Trophoblast cell (in vitro differentiated cells and primary cell): ENCODE data around the gene TUBB4A.

Experiments
- DNase-seq, 2 donors: peaks; one replicate each; pipeline ENCODE4 v3.0.0-alpha.2; 2016
- H2AFZ ChIP-seq: 2 replicates; pipeline ENCODE4 v1.6.1; 2013; ENCODE audit warnings: low read length, moderate library complexity, mild to moderate bottlenecking; ENCODE audit not compliant: insufficient read depth, poor library complexity
- H2AK5ac ChIP-seq: 2 replicates; pipeline ENCODE4 v1.6.1; 2013; ENCODE audit warnings: mild to moderate bottlenecking, low read length
- H2BK120ac ChIP-seq: 2 replicates; pipeline ENCODE4 v1.6.1; 2013; ENCODE audit warnings: low read length, mild to moderate bottlenecking, moderate library complexity; ENCODE audit not compliant: insufficient read depth, poor library complexity
- H2BK12ac ChIP-seq: 2 replicates; pipeline ENCODE4 v1.6.1; 2013; ENCODE audit warnings: mild to moderate bottlenecking, low read length, moderate library complexity
- H2BK5ac ChIP-seq: 2 replicates; pipeline ENCODE4 v1.6.1; 2013; ENCODE audit warnings: low read length, low read depth, moderate library complexity, mild to moderate bottlenecking; ENCODE audit not compliant: poor library complexity
- H3K14ac ChIP-seq: 2 replicates; pipeline ENCODE4 v1.6.1; 2013; ENCODE audit warnings: mild to moderate bottlenecking, low read length
- H3K18ac ChIP-seq: 2 replicates; pipeline ENCODE4 v1.6.1; 2013; ENCODE audit warnings: mild to moderate bottlenecking, low read length
- H3K23ac ChIP-seq: 2 replicates; pipeline ENCODE4 v1.6.1; 2013; ENCODE audit warnings: low read length
- H3K27ac ChIP-seq: 2 replicates; pipeline ENCODE4 v1.5.1; 2013; ENCODE audit warnings: low read depth, mild to moderate bottlenecking, inconsistent platforms, low read length, moderate library complexity
- H3K27me3 ChIP-seq: 2 replicates; pipeline ENCODE4 v1.6.1; 2013; ENCODE audit warnings: inconsistent platforms, mild to moderate bottlenecking, low read length, moderate library complexity; ENCODE audit not compliant: insufficient read depth
- H3K36me3 ChIP-seq, 2 experiments: 1 replicate in 1 of 2; 2 replicates in 1 of 2; pipeline ENCODE4 v1.6.1; 2013; ENCODE audit warnings: low read length in 2 of 2, mild to moderate bottlenecking in 2 of 2, moderate library complexity in 1 of 2; ENCODE audit not compliant: insufficient read depth in 2 of 2, control insufficient read depth in 1 of 2
- H3K4ac ChIP-seq: 2 replicates; pipeline ENCODE4 v1.6.1; 2013; ENCODE audit warnings: low read depth, mild to moderate bottlenecking, low read length, moderate library complexity
- H3K4me1 ChIP-seq, 2 experiments: 1 replicate in 1 of 2; 2 replicates in 1 of 2; pipeline ENCODE4 v1.6.1; 2013; ENCODE audit warnings: low read length in 2 of 2, mild to moderate bottlenecking in 2 of 2, moderate library complexity in 1 of 2; ENCODE audit not compliant: insufficient read depth in 2 of 2, control insufficient read depth in 1 of 2
- H3K4me2 ChIP-seq: 2 replicates; pipeline ENCODE4 v1.6.1; 2013; ENCODE audit warnings: inconsistent platforms, mild to moderate bottlenecking, low read length, moderate library complexity
- H3K4me3 ChIP-seq: 2 replicates; pipeline ENCODE4 v1.5.1; 2013; ENCODE audit warnings: mild to moderate bottlenecking, low read depth, low read length, inconsistent platforms
- H3K79me1 ChIP-seq: one replicate; pipeline ENCODE4 v1.6.1; 2013; ENCODE audit warnings: low read length
- H3K79me2 ChIP-seq: 2 replicates; pipeline ENCODE4 v1.6.1; 2013; ENCODE audit warnings: low read length, mild to moderate bottlenecking; ENCODE audit not compliant: control insufficient read depth, insufficient read depth, poor library complexity
- H3K9ac ChIP-seq: 2 replicates; pipeline ENCODE4 v1.6.1; 2013; ENCODE audit warnings: mild to moderate bottlenecking, low read length
- H3K9me3 ChIP-seq: 2 replicates; pipeline ENCODE4 v1.6.1; 2013; ENCODE audit warnings: low read depth, mild to moderate bottlenecking, control low read depth, inconsistent platforms, low read length; ENCODE audit not compliant: insufficient read depth
- H4K12ac ChIP-seq: 2 replicates; pipeline ENCODE4 v1.6.1; 2013; ENCODE audit warnings: low read depth, mild to moderate bottlenecking, low read length, moderate library complexity
- H4K8ac ChIP-seq: 2 replicates; pipeline ENCODE4 v1.6.1; 2013; ENCODE audit warnings: low read depth, mild to moderate bottlenecking, low read length, moderate library complexity
- H4K91ac ChIP-seq: one replicate; pipeline ENCODE4 v1.6.1; 2013; ENCODE audit warnings: low read depth, mild to moderate bottlenecking, low read length, moderate library complexity
- WGBS: extraction: QIAGEN DNeasy Blood & Tissue Kit; methylation state at CpG from one replicate; pipeline ENCODE4 v1.1.7; 2013; ENCODE audit warnings: missing lambda C conversion rate; ENCODE audit not compliant: insufficient read length, insufficient coverage; ENCODE audit errors: extremely low coverage; 5-methylcytosine and 5-hydroxymethylcytosine counted together

TUBB4A gene

GRCh38 chr19:6465663-6466062 lies 36.4 kb downstream of the TUBB4A start:
- H4K12ac ChIP-seq = no peak overlapping the region
- H3K27me3 ChIP-seq = no peaks in the 10 kb centered on the region
- no peak overlapping the region for H4K8ac ChIP-seq
- no peak overlapping the region for H3K4me3 ChIP-seq
- WGBS = no CpG with 5 or more reads among the region's 8 CpGs
- no peak for DNase-seq
- no peak overlapping the region for H3K14ac ChIP-seq
- no peak overlapping the region for H3K23ac ChIP-seq
- H2BK5ac ChIP-seq = no peak overlapping the region
- H3K4me2 ChIP-seq = no peak overlapping the region
- H3K18ac ChIP-seq = no peak overlapping the region
- H3K27ac ChIP-seq = no peak overlapping the region
- no peaks in the 10 kb centered on the region for H3K9me3 ChIP-seq
- H2AK5ac ChIP-seq = no peak overlapping the region
- H3K4ac ChIP-seq = no peak overlapping the region
- peaks cover 3 to 11% of the 10 kb centered on the region in 2 experiments for H3K4me1 ChIP-seq
- peaks cover 6% of the 10 kb centered on the region for H3K79me1 ChIP-seq
- H2BK120ac ChIP-seq = no peak overlapping the region
- H2AFZ ChIP-seq = no peak overlapping the region
- H3K36me3 ChIP-seq = peaks cover 7 to 11% of the 10 kb centered on the region in 2 experiments
- H4K91ac ChIP-seq = no peak overlapping the region
- peaks cover 4% of the 10 kb centered on the region for H3K79me2 ChIP-seq
- H2BK12ac ChIP-seq = no peak overlapping the region
- H3K9ac ChIP-seq = no peak overlapping the region

GRCh38 chr19:6465006-6465405 lies 37.1 kb downstream of the TUBB4A start:
- Histone ChIP-seq H3K9ac (no peak overlapping the region), H3K23ac (no peak overlapping the region), H2AK5ac (no peak overlapping the region), H3K9me3 (no peaks in the 10 kb centered on the region), H2BK120ac (no peak overlapping the region), H3K79me1 (peaks cover 6% of the 10 kb centered on the region), H3K4me2 (peak overlapping the region; percentile 88), H3K79me2 (peaks cover 4% of the 10 kb centered on the region), H3K27me3 (no peaks in the 10 kb centered on the region), H2BK5ac (no peak overlapping the region), H3K14ac (no peak overlapping the region), H4K12ac (no peak overlapping the region), H3K18ac (no peak overlapping the region), H3K4me3 (no peak overlapping the region), H2BK12ac (no peak overlapping the region), H3K36me3 (peaks cover 7 to 11% of the 10 kb centered on the region in 2 experiments), H3K27ac (no peak overlapping the region), H3K4ac (no peak overlapping the region), H4K91ac (no peak overlapping the region), H2AFZ (no peak overlapping the region), H3K4me1 (peaks cover 5 to 13% of the 10 kb centered on the region in 2 experiments), H4K8ac (no peak overlapping the region)
- WGBS = no CpG with 5 or more reads among the region's 9 CpGs
- no peak for DNase-seq

- peak within 1 kb of the TSS; percentile 5 for H2BK120ac ChIP-seq
- no peaks in the 10 kb centered on the region for H3K27me3 ChIP-seq
- peak within 1 kb of the TSS; percentile 58 for H3K18ac ChIP-seq
- no CpG with 5 or more reads among the region's 65 CpGs for WGBS
- peak within 1 kb of the TSS; percentile 12 for H3K9ac ChIP-seq
- H2AFZ ChIP-seq = peak within 1 kb of the TSS; percentile 68
- H3K79me1 ChIP-seq = peaks cover 8% of the 10 kb centered on the region
- peak within 1 kb of the TSS; percentile 83 for H3K4me3 ChIP-seq
- H2BK12ac ChIP-seq = no peak within 1 kb of the TSS
- H3K36me3 ChIP-seq = peaks cover 7 to 11% of the 10 kb centered on the region in 2 experiments
- H3K4me2 ChIP-seq = peak within 1 kb of the TSS; percentile 88
- H3K9me3 ChIP-seq = no peaks in the 10 kb centered on the region
- H3K4me1 ChIP-seq = peaks cover 5 to 13% of the 10 kb centered on the region in 2 experiments
- peak within 1 kb of the TSS; percentile 79 for H4K91ac ChIP-seq
- H2AK5ac ChIP-seq = peak within 1 kb of the TSS; percentile 52
- H3K14ac ChIP-seq = peak within 1 kb of the TSS; percentile 83
- H3K4ac ChIP-seq = peak within 1 kb of the TSS; percentile 49
- H3K27ac ChIP-seq = no peak within 1 kb of the TSS
- peak within 1 kb of the TSS; percentile 49 for H4K12ac ChIP-seq
- H3K23ac ChIP-seq = no peak within 1 kb of the TSS
- peaks cover 5% of the 10 kb centered on the region for H3K79me2 ChIP-seq
- DNase-seq = peak; percentile 31 to 57
- peak within 1 kb of the TSS; percentile 80 for H4K8ac ChIP-seq
- H2BK5ac ChIP-seq = peak within 1 kb of the TSS; percentile 58
These were observed 37.8 kb downstream of the TUBB4A start, which contains the start of gene CRB3 for GRCh38 chr19:6464070-6464873. CRB3 (plus strand) TSS chr19:6464271; CDS start chr19:6464702, 431 bp downstream.

- Histone ChIP-seq H3K4me2 (peak overlapping the region; percentile 92), H4K12ac (peak overlapping the region; percentile 14), H2BK120ac (peak overlapping the region; percentile 47), H2BK12ac (peak overlapping the region; percentile 11), H3K4me1 (peaks cover 10 to 20% of the 10 kb centered on the region in 2 experiments), H2AK5ac (no peak overlapping the region), H4K8ac (peak overlapping the region; percentile 50), H3K79me2 (peaks cover 7% of the 10 kb centered on the region), H2BK5ac (peak overlapping the region; percentile 8), H3K9ac (no peak overlapping the region), H3K4ac (no peak overlapping the region), H2AFZ (peak overlapping the region; percentile 68), H3K4me3 (peak overlapping the region; percentile 80), H3K9me3 (no peaks in the 10 kb centered on the region), H3K14ac (peak overlapping the region; percentile 35), H3K27ac (no peak overlapping the region), H3K79me1 (peaks cover 8% of the 10 kb centered on the region), H4K91ac (no peak overlapping the region), H3K27me3 (no peaks in the 10 kb centered on the region), H3K36me3 (peaks cover 4 to 6% of the 10 kb centered on the region in 2 experiments), H3K23ac (no peak overlapping the region), H3K18ac (peak overlapping the region; percentile 19)
- WGBS = no CpG with 5 or more reads among the region's 57 CpGs
- DNase-seq = peak; percentile 92 to 98
These were observed 41.8 kb downstream of the TUBB4A start for GRCh38 chr19:6460099-6460884.
